CD4-positive, alpha-beta T cell (primary cell): ENCODE results near the gene AMOTL2. TPM values are rescaled to one million over a fixed set of nuclear protein-coding genes. Genes with fewer than 3 reads are reported as not detected.

Source experiments
- ATAC-seq: fragments of 200-7000 bp; cut with Tn5 transposase; one replicate; pipeline ENCODE4 v1.10.0; 2022; ENCODE audit warnings: mild to moderate bottlenecking; ENCODE audit not compliant: poor library complexity
- CTCF ChIA-PET: fragments of 350-600 bp; sonication (Branson Sonifier 250); formaldehyde crosslinking; loops from one replicate; lab custom pipeline; 2021; ENCODE audit warnings: antibody characterized with exemption, inconsistent platforms; lab: Charles Lee
- POLR2A ChIA-PET: fragments of 350-600 bp; sonication (Branson Sonifier 250); formaldehyde crosslinking; loops from one replicate; lab custom pipeline; 2021; ENCODE audit warnings: antibody characterized with exemption, inconsistent platforms; lab: Charles Lee
- DNase-seq, 14 experiments: peaks; one replicate each; pipeline ENCODE4 v3.0.0-alpha.2; 2013 to 2020; ENCODE audit warnings: mixed read lengths in 2 of 14
- H3K27ac ChIP-seq, 2 donors: one replicate each; pipeline versions ENCODE4 v1.5.1 to v1.7.0; 2013; ENCODE audit warnings: low read length in 2 of 2, low read depth in 1 of 2, mild to moderate bottlenecking in 1 of 2
- H3K27me3 ChIP-seq, 2 experiments: 1 replicate in 1 of 2; 2 replicates in 1 of 2; pipeline versions ENCODE4 v1.6.1 to v1.7.0; 2013; ENCODE audit warnings: low read length in 2 of 2, control low read depth in 1 of 2, mild to moderate bottlenecking in 1 of 2, moderate library complexity in 1 of 2; ENCODE audit not compliant: insufficient read depth in 2 of 2, control insufficient read depth in 1 of 2
- H3K36me3 ChIP-seq: one replicate; pipeline ENCODE4 v1.6.1; 2013; ENCODE audit warnings: low read length, control low read depth; ENCODE audit not compliant: insufficient read depth
- H3K4me1 ChIP-seq: one replicate; pipeline ENCODE4 v1.6.1; 2013; ENCODE audit warnings: low read length, control low read depth; ENCODE audit not compliant: insufficient read depth
- H3K4me3 ChIP-seq: one replicate; pipeline ENCODE4 v1.5.1; 2013; ENCODE audit warnings: mild to moderate bottlenecking, low read length, moderate library complexity
- H3K9me3 ChIP-seq, 2 experiments: 1 replicate in 1 of 2; 2 replicates in 1 of 2; pipeline versions ENCODE4 v1.6.1 to v1.7.0; 2013; ENCODE audit warnings: low read length in 2 of 2, mild to moderate bottlenecking in 2 of 2, control low read depth in 1 of 2, moderate library complexity in 1 of 2; ENCODE audit not compliant: control insufficient read depth in 1 of 2, insufficient read depth in 1 of 2
- H3K27ac Mint-ChIP-seq: one replicate; pipeline ENCODE4 v1.8.0; 2020; ENCODE audit warnings: mixed read lengths
- H3K27me3 Mint-ChIP-seq: one replicate; pipeline ENCODE4 v1.8.0; 2021; ENCODE audit warnings: mixed read lengths
- H3K36me3 Mint-ChIP-seq: one replicate; pipeline ENCODE4 v1.8.0; 2021; ENCODE audit warnings: low read depth, mixed read lengths
- H3K4me1 Mint-ChIP-seq: one replicate; pipeline ENCODE4 v1.8.0; 2021; ENCODE audit warnings: low read depth, mixed read lengths
- H3K4me3 Mint-ChIP-seq: one replicate; pipeline ENCODE4 v1.8.0; 2020; ENCODE audit warnings: mild to moderate bottlenecking, mixed read lengths
- H3K9me3 Mint-ChIP-seq: one replicate; pipeline ENCODE4 v1.8.0; 2020; ENCODE audit warnings: mixed read lengths
- intact Hi-C, 2 experiments: fragments of 100-400 bp; cut with DNase I in 1 of 2; cut with micrococcal nuclease in 1 of 2; formaldehyde crosslinking; loops; one replicate each; pipeline versions ENCODE4 v1.15.1 to v1.9.0; 2023 to 2025; cut with DNase I, micrococcal nuclease
- total RNA-seq, 174 experiments: library from RNA in 2 of 174; stranded (reverse) in 2 of 174; gene quantifications; one replicate each; pipeline ENCODE4 v1.2.3 and lab custom pipeline; 2021 to 2026
- TF ChIP-seq, protein P1 (sequence below): fragments of 200-600 bp; IDR thresholded peaks from one replicate; pipeline ENCODE4 v1.8.0; 2022; ENCODE audit warnings: antibody characterized with exemption, mild to moderate bottlenecking

AMOTL2 gene
- total RNA-seq, 2 experiments from 2014 or later: not detected

- CTCF ChIA-PET: no interaction called here
- no peaks in the 10 kb centered on the region for H3K9me3 ChIP-seq
- Mint-ChIP-seq H3K36me3 (no peaks in the 10 kb centered on the region), H3K27me3 (peaks cover 17% of the 10 kb centered on the region), H3K4me1 (no peaks in the 10 kb centered on the region), H3K4me3 (no peak overlapping the region), H3K27ac (no peak overlapping the region), H3K9me3 (no peaks in the 10 kb centered on the region)
- ATAC-seq: no peak
- POLR2A ChIA-PET: no interaction called here
- no peak for DNase-seq
- no peaks in the 10 kb centered on the region for H3K27me3 ChIP-seq
- intact Hi-C loops: no loop called here
- H3K4me1 ChIP-seq: no peaks in the 10 kb centered on the region
- no peaks in the 10 kb centered on the region for H3K36me3 ChIP-seq
- TF ChIP-seq, protein P1, sequence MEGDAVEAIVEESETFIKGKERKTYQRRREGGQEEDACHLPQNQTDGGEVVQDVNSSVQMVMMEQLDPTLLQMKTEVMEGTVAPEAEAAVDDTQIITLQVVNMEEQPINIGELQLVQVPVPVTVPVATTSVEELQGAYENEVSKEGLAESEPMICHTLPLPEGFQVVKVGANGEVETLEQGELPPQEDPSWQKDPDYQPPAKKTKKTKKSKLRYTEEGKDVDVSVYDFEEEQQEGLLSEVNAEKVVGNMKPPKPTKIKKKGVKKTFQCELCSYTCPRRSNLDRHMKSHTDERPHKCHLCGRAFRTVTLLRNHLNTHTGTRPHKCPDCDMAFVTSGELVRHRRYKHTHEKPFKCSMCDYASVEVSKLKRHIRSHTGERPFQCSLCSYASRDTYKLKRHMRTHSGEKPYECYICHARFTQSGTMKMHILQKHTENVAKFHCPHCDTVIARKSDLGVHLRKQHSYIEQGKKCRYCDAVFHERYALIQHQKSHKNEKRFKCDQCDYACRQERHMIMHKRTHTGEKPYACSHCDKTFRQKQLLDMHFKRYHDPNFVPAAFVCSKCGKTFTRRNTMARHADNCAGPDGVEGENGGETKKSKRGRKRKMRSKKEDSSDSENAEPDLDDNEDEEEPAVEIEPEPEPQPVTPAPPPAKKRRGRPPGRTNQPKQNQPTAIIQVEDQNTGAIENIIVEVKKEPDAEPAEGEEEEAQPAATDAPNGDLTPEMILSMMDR: no peak
- H3K27ac ChIP-seq: no peak overlapping the region
- no peak overlapping the region for H3K4me3 ChIP-seq
Measured at GRCh38 chr3:134319931-134320330, 54.3 kb downstream of the AMOTL2 start.

DNA sequence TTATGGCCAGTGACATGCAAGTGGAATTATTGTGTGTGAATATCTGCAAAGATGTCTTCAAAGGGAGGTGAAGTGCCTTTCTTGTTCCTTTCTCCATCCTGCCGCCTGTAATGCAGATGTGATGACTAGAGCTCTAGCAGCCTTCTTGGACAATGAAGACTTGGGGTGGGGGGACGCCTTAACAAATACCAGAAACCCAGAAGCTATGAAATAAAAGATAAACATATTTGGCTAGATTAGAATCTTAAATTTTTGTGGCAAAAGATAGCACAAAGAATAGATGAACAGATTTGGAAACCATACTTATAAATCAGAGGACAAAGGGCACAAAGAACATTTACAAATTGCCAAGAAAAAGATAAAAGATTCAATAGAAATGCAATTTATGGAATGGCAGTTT, 56.1 kb downstream of the AMOTL2 start:
- peaks cover 7 to 9% of the 10 kb centered on the region in 2 experiments for H3K27me3 ChIP-seq
- H3K4me3 ChIP-seq: no peak overlapping the region
- no peak overlapping the region for H3K4me3 Mint-ChIP-seq
- ATAC-seq: no peak
- no peak overlapping the region for H3K27ac ChIP-seq
- no peaks in the 10 kb centered on the region for H3K4me1 Mint-ChIP-seq
- H3K36me3 ChIP-seq: no peaks in the 10 kb centered on the region
- no peaks in the 10 kb centered on the region for H3K9me3 ChIP-seq
- H3K27me3 Mint-ChIP-seq: peaks cover 31% of the 10 kb centered on the region
- POLR2A ChIA-PET: no interaction called here
- H3K27ac Mint-ChIP-seq: no peak overlapping the region
- no peak for DNase-seq
- intact Hi-C loops: no loop called here
- H3K36me3 Mint-ChIP-seq: no peaks in the 10 kb centered on the region
- no peaks in the 10 kb centered on the region for H3K9me3 Mint-ChIP-seq
- TF ChIP-seq, protein P1: no peak
- peaks cover under 1% of the 10 kb centered on the region for H3K4me1 ChIP-seq
- CTCF ChIA-PET: no interaction called here

- intact Hi-C loops: no loop called here
- ChIA-PET POLR2A (no interaction called here), CTCF (no interaction called here)
- Histone ChIP-seq H3K27ac (no peak overlapping the region), H3K4me1 (peaks cover 7% of the 10 kb centered on the region), H3K36me3 (no peaks in the 10 kb centered on the region), H3K9me3 (peaks cover 0 to 5% of the 10 kb centered on the region in 2 experiments), H3K27me3 (peaks cover 13 to 15% of the 10 kb centered on the region in 2 experiments), H3K4me3 (no peak overlapping the region)
- peaks cover 31% of the 10 kb centered on the region for H3K27me3 Mint-ChIP-seq
- H3K4me3 Mint-ChIP-seq: no peak overlapping the region
- H3K27ac Mint-ChIP-seq: no peak overlapping the region
- TF ChIP-seq, protein P1: no peak
- no peaks in the 10 kb centered on the region for H3K9me3 Mint-ChIP-seq
- ATAC-seq (no peak), DNase-seq (no peak)
- H3K4me1 Mint-ChIP-seq: no peaks in the 10 kb centered on the region
- no peaks in the 10 kb centered on the region for H3K36me3 Mint-ChIP-seq
Measured at GRCh38 chr3:134317106-134317947, 56.9 kb downstream of the AMOTL2 start.
